Neural progenitor cell (in vitro differentiated cells): Measurements from ENCODE around the gene ELFN1. TPM values are rescaled to one million over a fixed set of nuclear protein-coding genes. Genes with fewer than 3 reads are reported as not detected.

Source experiments
- DNase-seq: peaks from one replicate; pipeline ENCODE4 v3.0.0-alpha.2; 2016; ENCODE audit warnings: low spot score
- H2AFZ ChIP-seq: fragments of 200-600 bp; sonication (generic); replicated peaks from 2 replicates; pipeline ENCODE4 v1.6.1; 2016; ENCODE audit warnings: antibody characterized with exemption
- H3F3A ChIP-seq: fragments of 200-600 bp; sonication (generic); 2 replicates; pipeline ENCODE4 v1.6.1; 2016; ENCODE audit warnings: antibody characterized with exemption, low read depth
- H3K27ac ChIP-seq: fragments of 200-600 bp; sonication (generic); 2 replicates; pipeline ENCODE4 v1.5.1; 2016; ENCODE audit warnings: mild to moderate bottlenecking
- H3K27me3 ChIP-seq: fragments of 200-600 bp; sonication (generic); 2 replicates; pipeline ENCODE4 v1.6.1; 2016; ENCODE audit warnings: mild to moderate bottlenecking, moderate library complexity
- H3K36me3 ChIP-seq: fragments of 200-600 bp; sonication (generic); 2 replicates; pipeline ENCODE4 v1.5.1; 2016
- H3K4me1 ChIP-seq: fragments of 200-600 bp; sonication (generic); 2 replicates; pipeline ENCODE4 v1.6.1; 2016; ENCODE audit warnings: mixed run types
- H3K4me2 ChIP-seq: fragments of 200-600 bp; sonication (generic); 2 replicates; pipeline ENCODE4 v1.6.1; 2016
- H3K4me3 ChIP-seq: fragments of 200-600 bp; sonication (generic); 2 replicates; pipeline ENCODE4 v1.5.1; 2016
- H3K79me2 ChIP-seq: fragments of 200-600 bp; sonication (generic); 2 replicates; pipeline ENCODE4 v1.6.1; 2016; ENCODE audit warnings: low read depth
- H3K9ac ChIP-seq: fragments of 200-600 bp; sonication (generic); 2 replicates; pipeline ENCODE4 v1.6.1; 2016
- H3K9me3 ChIP-seq: fragments of 200-600 bp; sonication (generic); 2 replicates; pipeline ENCODE4 v1.5.1; 2016; ENCODE audit warnings: low read depth
- H4K20me1 ChIP-seq: fragments of 200-600 bp; sonication (generic); 2 replicates; pipeline ENCODE4 v1.6.1; 2016; ENCODE audit warnings: low read depth
- H3K27ac Mint-ChIP-seq: 3 replicates; pipeline ENCODE4 v1.8.0; 2021; ENCODE audit warnings: mixed read lengths
- H3K27me3 Mint-ChIP-seq: 2 replicates; pipeline ENCODE4 v1.8.0; 2022; ENCODE audit warnings: low read depth, mild to moderate bottlenecking, inconsistent platforms, moderate library complexity, mixed read lengths; ENCODE audit not compliant: insufficient read depth
- H3K36me3 Mint-ChIP-seq: 3 replicates; pipeline ENCODE4 v1.8.0; 2021; ENCODE audit warnings: mixed read lengths
- H3K4me1 Mint-ChIP-seq: 3 replicates; pipeline ENCODE4 v1.8.0; 2021; ENCODE audit warnings: mixed read lengths
- H3K4me3 Mint-ChIP-seq: 3 replicates; pipeline ENCODE4 v1.8.0; 2021; ENCODE audit warnings: mild to moderate bottlenecking, moderate library complexity, mixed read lengths
- H3K9me3 Mint-ChIP-seq: 3 replicates; pipeline ENCODE4 v1.8.0; 2020; ENCODE audit warnings: mixed read lengths
- CTCF ChIP-seq: fragments of 200-600 bp; sonication (generic); IDR thresholded peaks from 2 replicates; pipeline ENCODE4 v1.5.1; 2017; ENCODE audit warnings: antibody characterized with exemption, mild to moderate bottlenecking
- EZH2 ChIP-seq: fragments of 200-600 bp; sonication (generic); IDR thresholded peaks from 2 replicates; pipeline ENCODE4 v1.6.1; 2017; ENCODE audit warnings: antibody characterized with exemption, mild to moderate bottlenecking, moderate library complexity
- EZH2phosphoT487 ChIP-seq: fragments of 200-600 bp; sonication (generic); IDR thresholded peaks from 2 replicates; pipeline ENCODE4 v1.6.1; 2017; ENCODE audit warnings: antibody characterized with exemption
- total RNA-seq: library from RNA; depleted of rRNA; stranded (reverse); fragments of >200 nt; gene quantifications from 2 replicates; pipeline ENCODE4 v1.2.3, GENCODE V29; 2015; ENCODE audit warnings: low replicate concordance

ELFN1 gene
- total RNA-seq, 1 donor from 2014 or later: 2.2 TPM

DNA sequence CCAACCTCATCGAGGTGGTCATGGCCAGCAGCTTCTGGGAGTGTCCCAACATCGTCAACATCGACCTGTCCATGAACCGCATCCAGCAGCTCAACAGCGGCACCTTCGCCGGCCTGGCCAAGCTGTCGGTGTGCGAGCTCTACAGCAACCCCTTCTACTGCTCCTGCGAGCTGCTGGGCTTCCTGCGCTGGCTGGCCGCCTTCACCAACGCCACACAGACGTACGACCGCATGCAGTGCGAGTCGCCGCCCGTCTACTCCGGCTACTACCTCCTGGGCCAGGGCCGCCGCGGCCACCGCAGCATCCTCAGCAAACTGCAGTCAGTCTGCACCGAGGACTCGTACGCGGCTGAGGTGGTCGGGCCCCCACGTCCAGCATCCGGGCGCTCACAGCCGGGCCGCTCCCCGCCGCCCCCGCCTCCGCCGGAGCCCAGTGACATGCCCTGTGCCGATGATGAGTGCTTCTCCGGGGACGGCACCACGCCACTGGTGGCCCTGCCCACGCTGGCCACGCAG is 75.0 kb downstream of the ELFN1 start:
- Histone ChIP-seq H3K4me3 (no peak overlapping the region), H3F3A (no peaks in the 10 kb centered on the region), H4K20me1 (no peaks in the 10 kb centered on the region), H3K9me3 (no peaks in the 10 kb centered on the region), H3K27me3 (no peaks in the 10 kb centered on the region), H2AFZ (no peak overlapping the region), H3K36me3 (no peaks in the 10 kb centered on the region), H3K27ac (no peak overlapping the region), H3K9ac (no peak overlapping the region), H3K4me1 (no peaks in the 10 kb centered on the region), H3K4me2 (no peak overlapping the region), H3K79me2 (no peaks in the 10 kb centered on the region)
- Mint-ChIP-seq H3K27me3 (peaks cover 8% of the 10 kb centered on the region), H3K4me1 (peaks cover 9% of the 10 kb centered on the region), H3K36me3 (peaks cover 2% of the 10 kb centered on the region), H3K9me3 (no peaks in the 10 kb centered on the region), H3K27ac (no peak overlapping the region), H3K4me3 (no peak overlapping the region)
- TF ChIP-seq CTCF (no peak), EZH2phosphoT487 (no peak), EZH2 (no peak)
- DNase-seq: no peak

DNA sequence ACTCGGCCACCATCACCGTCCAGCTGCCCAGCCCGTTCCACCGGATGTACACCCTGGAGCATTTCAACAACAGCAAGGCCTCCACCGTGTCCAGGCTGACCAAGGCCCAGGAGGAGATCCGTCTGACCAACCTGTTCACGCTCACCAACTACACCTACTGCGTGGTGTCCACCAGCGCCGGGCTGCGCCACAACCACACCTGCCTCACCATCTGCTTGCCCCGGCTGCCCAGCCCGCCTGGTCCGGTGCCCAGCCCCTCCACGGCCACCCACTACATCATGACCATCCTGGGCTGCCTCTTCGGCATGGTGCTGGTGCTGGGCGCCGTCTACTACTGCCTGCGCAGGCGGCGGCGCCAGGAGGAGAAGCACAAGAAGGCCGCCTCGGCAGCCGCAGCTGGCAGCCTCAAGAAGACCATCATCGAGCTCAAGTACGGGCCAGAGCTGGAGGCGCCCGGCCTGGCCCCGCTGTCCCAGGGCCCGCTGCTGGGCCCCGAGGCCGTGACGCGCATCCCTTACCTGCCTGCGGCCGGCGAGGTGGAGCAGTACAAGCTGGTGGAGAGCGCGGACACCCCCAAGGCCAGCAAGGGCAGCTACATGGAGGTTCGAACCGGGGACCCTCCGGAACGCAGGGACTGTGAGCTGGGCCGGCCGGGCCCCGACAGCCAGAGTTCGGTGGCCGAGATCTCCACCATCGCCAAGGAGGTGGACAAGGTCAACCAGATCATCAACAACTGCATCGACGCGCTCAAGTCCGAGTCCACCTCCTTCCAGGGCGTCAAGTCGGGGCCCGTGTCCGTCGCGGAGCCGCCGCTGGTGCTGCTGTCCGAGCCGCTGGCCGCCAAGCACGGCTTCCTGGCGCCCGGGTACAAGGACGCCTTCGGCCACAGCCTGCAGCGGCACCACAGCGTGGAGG is 75.8 kb downstream of the ELFN1 start:
- Histone ChIP-seq H3K27me3 (no peaks in the 10 kb centered on the region), H2AFZ (no peak overlapping the region), H3K36me3 (no peaks in the 10 kb centered on the region)

GRCh38 chr7:1746491-1746975 is 76.5 kb downstream of the ELFN1 start:
- Mint-ChIP-seq H3K9me3 (no peaks in the 10 kb centered on the region), H3K4me3 (no peak overlapping the region), H3K27me3 (peaks cover 12% of the 10 kb centered on the region), H3K36me3 (peaks cover 2% of the 10 kb centered on the region), H3K27ac (no peak overlapping the region), H3K4me1 (peaks cover 9% of the 10 kb centered on the region)
- Histone ChIP-seq H3F3A (no peaks in the 10 kb centered on the region), H3K79me2 (no peaks in the 10 kb centered on the region), H3K9me3 (no peaks in the 10 kb centered on the region), H3K4me2 (no peak overlapping the region), H3K4me3 (no peak overlapping the region), H3K27ac (no peak overlapping the region), H3K4me1 (no peaks in the 10 kb centered on the region), H3K36me3 (no peaks in the 10 kb centered on the region), H2AFZ (no peak overlapping the region), H4K20me1 (no peaks in the 10 kb centered on the region), H3K9ac (no peak overlapping the region), H3K27me3 (no peaks in the 10 kb centered on the region)
- DNase-seq: no peak
- TF ChIP-seq CTCF: no peak
- TF ChIP-seq EZH2: no peak
- TF ChIP-seq EZH2phosphoT487: no peak

More for the DNA sequence above, 75.8 kb downstream of the ELFN1 start:
- peaks cover 10% of the 10 kb centered on the region for H3K27me3 Mint-ChIP-seq
- DNase-seq: no peak
- peaks cover 9% of the 10 kb centered on the region for H3K4me1 Mint-ChIP-seq
- H3K4me3 Mint-ChIP-seq: no peak overlapping the region
- no peaks in the 10 kb centered on the region for H3K9me3 Mint-ChIP-seq
- Histone ChIP-seq H3F3A (no peaks in the 10 kb centered on the region), H3K27ac (no peak overlapping the region), H3K4me2 (no peak overlapping the region), H3K79me2 (no peaks in the 10 kb centered on the region), H3K9ac (no peak overlapping the region), H4K20me1 (no peaks in the 10 kb centered on the region), H3K4me3 (no peak overlapping the region), H3K9me3 (no peaks in the 10 kb centered on the region), H3K4me1 (no peaks in the 10 kb centered on the region)
- no peak overlapping the region for H3K27ac Mint-ChIP-seq
- H3K36me3 Mint-ChIP-seq: peaks cover 2% of the 10 kb centered on the region
- TF ChIP-seq EZH2: no peak
- TF ChIP-seq CTCF: no peak
- no peak for TF ChIP-seq EZH2phosphoT487
